Activated T-cell treated with anti-CD3 and anti-CD28 coated beads, Interleukin-2, amount 50 U/mL, for 72 hours (primary cell): ENCODE results near the gene SCYL2. TPM values are rescaled to one million over a fixed set of nuclear protein-coding genes. Genes with fewer than 3 reads are reported as not detected.
A peak's percentile ranks its signal among the peaks of the same experiment; 100 is the strongest.
"Not testable (repeated sequence)": the region's sequence is repeated elsewhere in the genome, so short reads cannot be mapped to it uniquely, and the experiment has no call there.

Experiments used
- ATAC-seq, 2 donors: fragments of 150-1000 bp; cut with Tn5 transposase; replicated peaks in 1 of 2; 2 replicates each; pipeline ENCODE4 v1.10.0; 2021; ENCODE audit warnings: moderate library complexity in 2 of 2, mild to moderate bottlenecking in 1 of 2
- DNase-seq, 2 donors: peaks; one replicate each; pipeline ENCODE4 v3.0.0; 2021 to 2022; ENCODE audit warnings: mixed read lengths in 1 of 2
- H3K27ac Mint-ChIP-seq: one replicate; pipeline ENCODE4 v1.8.0; 2022; ENCODE audit warnings: mild to moderate bottlenecking, moderate library complexity, mixed read lengths
- H3K27me3 Mint-ChIP-seq: one replicate; pipeline ENCODE4 v1.8.0; 2022; ENCODE audit warnings: low read depth, mixed read lengths
- H3K36me3 Mint-ChIP-seq, 2 donors: one replicate each; pipeline ENCODE4 v1.8.0; 2022; ENCODE audit warnings: mixed read lengths in 2 of 2, mild to moderate bottlenecking in 1 of 2; ENCODE audit not compliant: insufficient read depth in 2 of 2
- H3K4me1 Mint-ChIP-seq: one replicate; pipeline ENCODE4 v1.8.0; 2022; ENCODE audit warnings: low read depth, mixed read lengths
- H3K4me3 Mint-ChIP-seq, 2 donors: one replicate each; pipeline ENCODE4 v1.8.0; 2022; ENCODE audit warnings: mild to moderate bottlenecking in 2 of 2, mixed read lengths in 2 of 2, moderate library complexity in 2 of 2
- H3K9me3 Mint-ChIP-seq, 2 donors: one replicate each; pipeline ENCODE4 v1.8.0; 2022; ENCODE audit warnings: mixed read lengths in 2 of 2
- total RNA-seq, 2 donors: library from RNA; stranded (reverse); gene quantifications; one replicate each; pipeline ENCODE4 v1.2.3, GENCODE V29; 2022

Gene SCYL2
- total RNA-seq, 2 donors from 2014 or later: 36.0 to 51.3 TPM

- H3K36me3 Mint-ChIP-seq: no peaks in the 10 kb centered on the region
- no peak overlapping the region for H3K27ac Mint-ChIP-seq
- H3K4me3 Mint-ChIP-seq: no peak overlapping the region
- no peak for ATAC-seq
- H3K9me3 Mint-ChIP-seq: no peaks in the 10 kb centered on the region
- no peaks in the 10 kb centered on the region for H3K4me1 Mint-ChIP-seq
- no peak for DNase-seq
- no peaks in the 10 kb centered on the region for H3K27me3 Mint-ChIP-seq
Measured at GRCh38 chr12:100243137-100243536, 23.8 kb upstream of the SCYL2 start.

GRCh38 chr12:100247765-100248164, 19.2 kb upstream of the SCYL2 start:
- Mint-ChIP-seq H3K4me3 (no peak overlapping the region), H3K36me3 (no peaks in the 10 kb centered on the region), H3K27me3 (no peaks in the 10 kb centered on the region), H3K9me3 (no peaks in the 10 kb centered on the region), H3K27ac (no peak overlapping the region), H3K4me1 (no peaks in the 10 kb centered on the region)
- no peak for DNase-seq
- no peak for ATAC-seq

- Mint-ChIP-seq H3K27ac (no peak overlapping the region), H3K4me3 (no peak overlapping the region), H3K36me3 (no peaks in the 10 kb centered on the region), H3K4me1 (no peaks in the 10 kb centered on the region), H3K27me3 (no peaks in the 10 kb centered on the region), H3K9me3 (no peaks in the 10 kb centered on the region)
- no peak for DNase-seq
- no peak for ATAC-seq
Measured at GRCh38 chr12:100248886-100249285, 18.1 kb upstream of the SCYL2 start.

- no peaks in the 10 kb centered on the region for H3K9me3 Mint-ChIP-seq
- no peak overlapping the region for H3K4me3 Mint-ChIP-seq
- DNase-seq: no peak
- no peaks in the 10 kb centered on the region for H3K27me3 Mint-ChIP-seq
- no peak overlapping the region for H3K27ac Mint-ChIP-seq
- ATAC-seq: no peak
- H3K36me3 Mint-ChIP-seq: no peaks in the 10 kb centered on the region
- H3K4me1 Mint-ChIP-seq: no peaks in the 10 kb centered on the region
Measured at GRCh38 chr12:100249941-100250340, 17.0 kb upstream of the SCYL2 start.

- DNase-seq (no peak), ATAC-seq (no peak)
- Mint-ChIP-seq H3K9me3 (no peaks in the 10 kb centered on the region), H3K27me3 (no peaks in the 10 kb centered on the region), H3K4me1 (no peaks in the 10 kb centered on the region), H3K36me3 (no peaks in the 10 kb centered on the region), H3K4me3 (no peak overlapping the region), H3K27ac (no peak overlapping the region)
Measured at GRCh38 chr12:100251917-100252316, 15.1 kb upstream of the SCYL2 start.

- Mint-ChIP-seq H3K27me3 (no peaks in the 10 kb centered on the region), H3K9me3 (no peaks in the 10 kb centered on the region), H3K36me3 (peaks cover 2 to 3% of the 10 kb centered on the region in 2 donors), H3K27ac (no peak overlapping the region), H3K4me3 (no peak overlapping the region), H3K4me1 (no peaks in the 10 kb centered on the region)
- DNase-seq (no peak), ATAC-seq (no peak)
Measured at GRCh38 chr12:100253437-100253836, 13.5 kb upstream of the SCYL2 start.

GRCh38 chr12:100254876-100255275, 12.1 kb upstream of the SCYL2 start:
- H3K36me3 Mint-ChIP-seq: peaks cover 2 to 3% of the 10 kb centered on the region in 2 donors
- H3K4me3 Mint-ChIP-seq: no peak overlapping the region
- H3K9me3 Mint-ChIP-seq: no peaks in the 10 kb centered on the region
- H3K4me1 Mint-ChIP-seq: no peaks in the 10 kb centered on the region
- no peaks in the 10 kb centered on the region for H3K27me3 Mint-ChIP-seq
- H3K27ac Mint-ChIP-seq: no peak overlapping the region
- DNase-seq (no peak), ATAC-seq (no peak)

GRCh38 chr12:100258127-100258526, 8.8 kb upstream of the SCYL2 start:
- Mint-ChIP-seq H3K27me3 (no peaks in the 10 kb centered on the region), H3K9me3 (no peaks in the 10 kb centered on the region), H3K4me1 (no peaks in the 10 kb centered on the region), H3K4me3 (no peak overlapping the region), H3K27ac (no peak overlapping the region), H3K36me3 (peaks cover 2 to 3% of the 10 kb centered on the region in 2 donors)
- no peak for DNase-seq
- no peak for ATAC-seq

GRCh38 chr12:100263131-100263530, 3.8 kb upstream of the SCYL2 start:
- no peak overlapping the region for H3K27ac Mint-ChIP-seq
- no peak overlapping the region for H3K4me3 Mint-ChIP-seq
- no peaks in the 10 kb centered on the region for H3K27me3 Mint-ChIP-seq
- no peak for DNase-seq
- H3K9me3 Mint-ChIP-seq: no peaks in the 10 kb centered on the region
- H3K4me1 Mint-ChIP-seq: peaks cover 13% of the 10 kb centered on the region
- peaks cover 2 to 3% of the 10 kb centered on the region in 2 donors for H3K36me3 Mint-ChIP-seq
- no peak for ATAC-seq

GRCh38 chr12:100265107-100265506, 1.9 kb upstream of the SCYL2 start:
- DNase-seq, H3K4me3 Mint-ChIP-seq, ATAC-seq, H3K9me3 Mint-ChIP-seq, H3K27ac Mint-ChIP-seq, H3K36me3 Mint-ChIP-seq, H3K27me3 Mint-ChIP-seq: not testable (repeated sequence)
- H3K4me1 Mint-ChIP-seq: peaks cover 28% of the 10 kb centered on the region

GRCh38 chr12:100265732-100266584, 1.0 kb upstream of the SCYL2 start:
- peak overlapping the region; percentile 99 for H3K4me3 Mint-ChIP-seq
- peak in 1 of 2 donors; percentile 1 for ATAC-seq
- H3K9me3 Mint-ChIP-seq: no peaks in the 10 kb centered on the region
- H3K27me3 Mint-ChIP-seq: no peaks in the 10 kb centered on the region
- H3K4me1 Mint-ChIP-seq: peaks cover 32% of the 10 kb centered on the region
- no peak for DNase-seq
- H3K27ac Mint-ChIP-seq: peak overlapping the region; percentile 98
- peaks cover 2% of the 10 kb centered on the region in 2 donors for H3K36me3 Mint-ChIP-seq

- DNase-seq (no peak), ATAC-seq (peak; percentile 85 to 87)
- Mint-ChIP-seq H3K36me3 (peaks cover 2% of the 10 kb centered on the region in 2 donors), H3K9me3 (no peaks in the 10 kb centered on the region), H3K4me1 (peaks cover 37% of the 10 kb centered on the region), H3K27me3 (no peaks in the 10 kb centered on the region), H3K27ac (peak overlapping the region; percentile 98), H3K4me3 (peak overlapping the region; percentile 99)
Measured at GRCh38 chr12:100266585-100266834, 467 bp upstream of the SCYL2 start.

- H3K4me1 Mint-ChIP-seq: peaks cover 45% of the 10 kb centered on the region
- peak overlapping the region; percentile 99 for H3K4me3 Mint-ChIP-seq
- H3K9me3 Mint-ChIP-seq: no peaks in the 10 kb centered on the region
- no peak for ATAC-seq
- H3K27me3 Mint-ChIP-seq: no peaks in the 10 kb centered on the region
- H3K36me3 Mint-ChIP-seq: peaks cover 2% of the 10 kb centered on the region in 2 donors
- peak in 1 of 2 donors; percentile 29 for DNase-seq
- peak overlapping the region; percentile 87 for H3K27ac Mint-ChIP-seq
Measured at GRCh38 chr12:100267603-100268281, 765 bp downstream of the SCYL2 start.
